ENCODE data around the gene VSTM4.

Gene VSTM4

GRCh38 chr10:49141541-49142332, 26.4 kb upstream of the VSTM4 start:
- DNase-seq (ENCODE audit: low read depth), result no peak

GRCh38 chr10:49140304-49141177, 25.2 kb upstream of the VSTM4 start:
- no peak for DNase-seq (ENCODE audit: low read depth)

- no peak for DNase-seq (ENCODE audit: low read depth)
These were observed 24.5 kb upstream of the VSTM4 start for GRCh38 chr10:49139846-49140195.

GRCh38 chr10:49139028-49139845, 23.9 kb upstream of the VSTM4 start:
- no peak for DNase-seq (ENCODE audit: low read depth)

GRCh38 chr10:49138361-49138891, 23.1 kb upstream of the VSTM4 start:
- DNase-seq (ENCODE audit: low read depth), result no peak

- DNase-seq (ENCODE audit: low read depth), result no peak
These were observed 21.2 kb upstream of the VSTM4 start for GRCh38 chr10:49136525-49136924.

GRCh38 chr10:49135575-49136313, 20.4 kb upstream of the VSTM4 start:
- DNase-seq (ENCODE audit: low read depth), result no peak

- DNase-seq (ENCODE audit: low read depth), result no peak
These were observed 19.0 kb upstream of the VSTM4 start for GRCh38 chr10:49134327-49134726.

GRCh38 chr10:49133706-49134248, 18.5 kb upstream of the VSTM4 start, which contains the start of gene FAM170B:
Gene FAM170B (minus strand): TSS chr10:49134021. CDS start chr10:49133918, 103 bp downstream.
- DNase-seq (ENCODE audit: low read depth), result no peak

GRCh38 chr10:49132362-49132737, 17.0 kb upstream of the VSTM4 start:
- DNase-seq (ENCODE audit: low read depth), result no peak

GRCh38 chr10:49131507-49132361, 16.4 kb upstream of the VSTM4 start:
- DNase-seq (ENCODE audit: low read depth), result no peak

GRCh38 chr10:49129376-49129775, 14.1 kb upstream of the VSTM4 start:
- no peak for DNase-seq (ENCODE audit: low read depth)

- DNase-seq (ENCODE audit: low read depth), result no peak
These were observed 13.5 kb upstream of the VSTM4 start for GRCh38 chr10:49128854-49129253.

GRCh38 chr10:49123981-49124950, 8.9 kb upstream of the VSTM4 start:
- DNase-seq (ENCODE audit: low read depth), result no peak

GRCh38 chr10:49120911-49121310, 5.6 kb upstream of the VSTM4 start:
- DNase-seq (ENCODE audit: low read depth), result no peak

GRCh38 chr10:49119746-49120145, 4.4 kb upstream of the VSTM4 start:
- DNase-seq (ENCODE audit: low read depth), result no peak

GRCh38 chr10:49118430-49119074, 3.2 kb upstream of the VSTM4 start:
- DNase-seq (ENCODE audit: low read depth), result no peak

- DNase-seq (ENCODE audit: low read depth), result no peak
These were observed 2.2 kb upstream of the VSTM4 start for GRCh38 chr10:49117376-49118070.
